ENCODE data around the gene FRS2. TPM values are rescaled to one million over a fixed set of nuclear protein-coding genes. Genes with fewer than 3 reads are reported as not detected.
A peak's percentile ranks its signal among the peaks of the same experiment; 100 is the strongest.

Gene FRS2
- total and polyA plus RNA-seq, 9 of the 15 experiments (the other 6 are each of a cell fraction or from before 2014, with no cell fraction given) = 1.0 to 9.1 (median 6.0) TPM

- TF ChIP-seq, protein P1, sequence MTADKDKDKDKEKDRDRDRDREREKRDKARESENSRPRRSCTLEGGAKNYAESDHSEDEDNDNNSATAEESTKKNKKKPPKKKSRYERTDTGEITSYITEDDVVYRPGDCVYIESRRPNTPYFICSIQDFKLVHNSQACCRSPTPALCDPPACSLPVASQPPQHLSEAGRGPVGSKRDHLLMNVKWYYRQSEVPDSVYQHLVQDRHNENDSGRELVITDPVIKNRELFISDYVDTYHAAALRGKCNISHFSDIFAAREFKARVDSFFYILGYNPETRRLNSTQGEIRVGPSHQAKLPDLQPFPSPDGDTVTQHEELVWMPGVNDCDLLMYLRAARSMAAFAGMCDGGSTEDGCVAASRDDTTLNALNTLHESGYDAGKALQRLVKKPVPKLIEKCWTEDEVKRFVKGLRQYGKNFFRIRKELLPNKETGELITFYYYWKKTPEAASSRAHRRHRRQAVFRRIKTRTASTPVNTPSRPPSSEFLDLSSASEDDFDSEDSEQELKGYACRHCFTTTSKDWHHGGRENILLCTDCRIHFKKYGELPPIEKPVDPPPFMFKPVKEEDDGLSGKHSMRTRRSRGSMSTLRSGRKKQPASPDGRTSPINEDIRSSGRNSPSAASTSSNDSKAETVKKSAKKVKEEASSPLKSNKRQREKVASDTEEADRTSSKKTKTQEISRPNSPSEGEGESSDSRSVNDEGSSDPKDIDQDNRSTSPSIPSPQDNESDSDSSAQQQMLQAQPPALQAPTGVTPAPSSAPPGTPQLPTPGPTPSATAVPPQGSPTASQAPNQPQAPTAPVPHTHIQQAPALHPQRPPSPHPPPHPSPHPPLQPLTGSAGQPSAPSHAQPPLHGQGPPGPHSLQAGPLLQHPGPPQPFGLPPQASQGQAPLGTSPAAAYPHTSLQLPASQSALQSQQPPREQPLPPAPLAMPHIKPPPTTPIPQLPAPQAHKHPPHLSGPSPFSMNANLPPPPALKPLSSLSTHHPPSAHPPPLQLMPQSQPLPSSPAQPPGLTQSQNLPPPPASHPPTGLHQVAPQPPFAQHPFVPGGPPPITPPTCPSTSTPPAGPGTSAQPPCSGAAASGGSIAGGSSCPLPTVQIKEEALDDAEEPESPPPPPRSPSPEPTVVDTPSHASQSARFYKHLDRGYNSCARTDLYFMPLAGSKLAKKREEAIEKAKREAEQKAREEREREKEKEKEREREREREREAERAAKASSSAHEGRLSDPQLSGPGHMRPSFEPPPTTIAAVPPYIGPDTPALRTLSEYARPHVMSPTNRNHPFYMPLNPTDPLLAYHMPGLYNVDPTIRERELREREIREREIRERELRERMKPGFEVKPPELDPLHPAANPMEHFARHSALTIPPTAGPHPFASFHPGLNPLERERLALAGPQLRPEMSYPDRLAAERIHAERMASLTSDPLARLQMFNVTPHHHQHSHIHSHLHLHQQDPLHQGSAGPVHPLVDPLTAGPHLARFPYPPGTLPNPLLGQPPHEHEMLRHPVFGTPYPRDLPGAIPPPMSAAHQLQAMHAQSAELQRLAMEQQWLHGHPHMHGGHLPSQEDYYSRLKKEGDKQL (CRISPR knock-in tag; IDR thresholded peaks at IDR 0.05; ENCODE audit: borderline replicate concordance) = no peak
- TF ChIP-seq MCM5 (IDR thresholded peaks at IDR 0.05; ENCODE audit: low read depth) (no peak), NFXL1 (CRISPR knock-in tag; IDR thresholded peaks at IDR 0.05) (no peak), MED1 (CRISPR knock-in tag; IDR thresholded peaks at IDR 0.05; ENCODE audit: borderline replicate concordance) (no peak), E2F8 (IDR thresholded peaks at IDR 0.05; ENCODE audit: low read depth, partially characterized antibody) (peak; percentile 62), ZKSCAN1 (IDR thresholded peaks at IDR 0.05; ENCODE audit: low read depth, low read length) (no peak), ZFP91 (CRISPR knock-in tag; IDR thresholded peaks at IDR 0.05) (peak; percentile 78; the same call in 1 of the 2 replicates), ZNF41 (CRISPR knock-in tag; conservative IDR thresholded peaks at IDR 0.05) (no peak), POLR2H (tag; IDR thresholded peaks at IDR 0.05; ENCODE audit: low read depth) (peak; percentile 73), ZNF444 (CRISPR knock-in tag; IDR thresholded peaks at IDR 0.05) (no peak), POLR2AphosphoS5 (IDR thresholded peaks at IDR 0.05; ENCODE audit: control insufficient read depth, insufficient read depth, low read depth, low read length) (peak; percentile 85), C11orf30 (IDR thresholded peaks at IDR 0.05; ENCODE audit: low read depth) (peak; percentile 59)
These were observed 115.2 kb downstream of the FRS2 start, which contains the start of gene CCT2 (continued) for GRCh38 chr12:69585189-69586062.

Measured in K562 (cell line).